WTC11 (cell line): ENCODE data around the gene METTL25B.

ENCODE experiments used
- ZNF121 ChIP-seq: sonication (generic); formaldehyde crosslinking; IDR thresholded peaks from 2 replicates; pipeline ENCODE4 v1.8.0; 2023; ENCODE audit warnings: missing genetic modification reagents
- TF ChIP-seq, protein P1 (sequence below): fragments of 200-600 bp; IDR thresholded peaks from 2 replicates; pipeline ENCODE4 v1.8.0; 2022; ENCODE audit warnings: antibody characterized with exemption

DNA sequence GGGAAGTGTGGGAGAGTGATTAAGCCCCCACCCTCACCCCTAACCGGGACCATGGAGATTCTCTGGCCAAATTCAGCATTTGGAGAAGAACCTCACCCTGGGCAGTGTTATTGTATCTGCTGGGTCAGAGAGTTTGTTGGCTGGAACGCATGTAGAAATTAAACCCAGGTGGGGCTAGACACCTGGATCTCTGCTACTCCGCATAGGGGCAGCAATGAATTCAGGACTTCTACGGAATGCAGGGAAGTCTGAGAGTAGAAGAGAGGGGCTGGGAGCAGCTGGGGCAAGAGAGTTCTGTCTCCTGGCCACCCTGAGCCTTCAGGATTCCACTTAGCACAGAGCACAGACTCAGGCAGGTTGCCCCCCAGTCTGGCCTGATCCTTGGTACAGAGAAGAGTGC lies 19.2 kb upstream of the METTL25B start:
- TF ChIP-seq ZNF121 (CRISPR knock-in tag): no peak
- TF ChIP-seq, protein P1, sequence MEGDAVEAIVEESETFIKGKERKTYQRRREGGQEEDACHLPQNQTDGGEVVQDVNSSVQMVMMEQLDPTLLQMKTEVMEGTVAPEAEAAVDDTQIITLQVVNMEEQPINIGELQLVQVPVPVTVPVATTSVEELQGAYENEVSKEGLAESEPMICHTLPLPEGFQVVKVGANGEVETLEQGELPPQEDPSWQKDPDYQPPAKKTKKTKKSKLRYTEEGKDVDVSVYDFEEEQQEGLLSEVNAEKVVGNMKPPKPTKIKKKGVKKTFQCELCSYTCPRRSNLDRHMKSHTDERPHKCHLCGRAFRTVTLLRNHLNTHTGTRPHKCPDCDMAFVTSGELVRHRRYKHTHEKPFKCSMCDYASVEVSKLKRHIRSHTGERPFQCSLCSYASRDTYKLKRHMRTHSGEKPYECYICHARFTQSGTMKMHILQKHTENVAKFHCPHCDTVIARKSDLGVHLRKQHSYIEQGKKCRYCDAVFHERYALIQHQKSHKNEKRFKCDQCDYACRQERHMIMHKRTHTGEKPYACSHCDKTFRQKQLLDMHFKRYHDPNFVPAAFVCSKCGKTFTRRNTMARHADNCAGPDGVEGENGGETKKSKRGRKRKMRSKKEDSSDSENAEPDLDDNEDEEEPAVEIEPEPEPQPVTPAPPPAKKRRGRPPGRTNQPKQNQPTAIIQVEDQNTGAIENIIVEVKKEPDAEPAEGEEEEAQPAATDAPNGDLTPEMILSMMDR: no peak
